Calu3 (cell line): ENCODE measurements around the gene ACKR3. TPM values are rescaled to one million over a fixed set of nuclear protein-coding genes. Genes with fewer than 3 reads are reported as not detected.

Experiments
- BruUV-seq: library from RNA; stranded (reverse); fragments of 400-500 nt; replicated peaks from 2 replicates; lab custom pipeline; 2021; lab: Mats Ljungman, UMichigan
- CTCF ChIA-PET: fragments of 300-600 bp; sonication (Branson Sonifier 250); formaldehyde crosslinking; loops from one replicate; lab custom pipeline; 2022; ENCODE audit warnings: antibody characterized with exemption; lab: Charles Lee
- DNase-seq: peaks from one replicate; pipeline ENCODE4 v3.0.0; 2022
- H3K27ac Mint-ChIP-seq: one replicate; pipeline ENCODE4 v1.8.0; 2022; ENCODE audit warnings: mixed read lengths; ENCODE audit not compliant: unreplicated experiment
- H3K27me3 Mint-ChIP-seq: one replicate; pipeline ENCODE4 v1.8.0; 2022; ENCODE audit warnings: mixed read lengths; ENCODE audit not compliant: unreplicated experiment
- H3K36me3 Mint-ChIP-seq: one replicate; pipeline ENCODE4 v1.8.0; 2022; ENCODE audit warnings: mild to moderate bottlenecking, moderate library complexity, mixed read lengths; ENCODE audit not compliant: insufficient read depth, unreplicated experiment
- H3K4me1 Mint-ChIP-seq: one replicate; pipeline ENCODE4 v1.8.0; 2022; ENCODE audit warnings: mild to moderate bottlenecking, low read depth, mixed read lengths; ENCODE audit not compliant: unreplicated experiment
- H3K4me3 Mint-ChIP-seq: one replicate; pipeline ENCODE4 v1.8.0; 2022; ENCODE audit warnings: mild to moderate bottlenecking, low read depth, moderate library complexity, mixed read lengths; ENCODE audit not compliant: unreplicated experiment
- H3K9me3 Mint-ChIP-seq: one replicate; pipeline ENCODE4 v1.8.0; 2022; ENCODE audit warnings: low read depth, mixed read lengths; ENCODE audit not compliant: unreplicated experiment
- CTCF ChIP-seq: fragments of 200-600 bp; IDR thresholded peaks from one replicate; pipeline ENCODE4 v1.8.0; 2022; ENCODE audit warnings: antibody characterized with exemption; ENCODE audit not compliant: unreplicated experiment
- intact Hi-C: fragments of 100-400 bp; cut with micrococcal nuclease; formaldehyde crosslinking; loops from one replicate; pipeline ENCODE4 v1.10.0; 2022; ENCODE audit not compliant: unreplicated experiment
- total RNA-seq: library from RNA; stranded (reverse); gene quantifications from 2 replicates; pipeline ENCODE4 v1.2.3, GENCODE V29; 2022

The ACKR3 gene
- total RNA-seq, 1 experiment from 2014 or later, result 8.8 TPM

GRCh38 chr2:236551471-236552211 is 18.0 kb upstream of the ACKR3 start:
- H3K27me3 Mint-ChIP-seq, result no peaks in the 10 kb centered on the region
- CTCF ChIA-PET, result no interaction called here
- H3K4me1 Mint-ChIP-seq, result peaks cover 2% of the 10 kb centered on the region
- H3K4me3 Mint-ChIP-seq, result no peak overlapping the region
- no peak for TF ChIP-seq CTCF
- BruUV-seq, result no TSS peak
- intact Hi-C loops, result no loop called here
- no peak overlapping the region for H3K27ac Mint-ChIP-seq
- H3K36me3 Mint-ChIP-seq, result no peaks in the 10 kb centered on the region
- H3K9me3 Mint-ChIP-seq, result peaks cover 4% of the 10 kb centered on the region
- no peak for DNase-seq

- Mint-ChIP-seq H3K27ac (no peak overlapping the region), H3K27me3 (no peaks in the 10 kb centered on the region), H3K36me3 (peaks cover 5% of the 10 kb centered on the region), H3K9me3 (peaks cover 4% of the 10 kb centered on the region), H3K4me3 (no peak overlapping the region), H3K4me1 (peaks cover 7% of the 10 kb centered on the region)
- no TSS peak for BruUV-seq
- CTCF ChIA-PET, result no interaction called here
- TF ChIP-seq CTCF, result no peak
- DNase-seq, result no peak
- intact Hi-C loops, result no loop called here
These were observed 17.4 kb upstream of the ACKR3 start for GRCh38 chr2:236552212-236552542.

GRCh38 chr2:236552581-236553363 is 16.9 kb upstream of the ACKR3 start:
- no peak overlapping the region for H3K27ac Mint-ChIP-seq
- H3K4me1 Mint-ChIP-seq, result peaks cover 13% of the 10 kb centered on the region
- H3K9me3 Mint-ChIP-seq, result peaks cover 2% of the 10 kb centered on the region
- H3K4me3 Mint-ChIP-seq, result no peak overlapping the region
- DNase-seq, result no peak
- TF ChIP-seq CTCF, result no peak
- BruUV-seq, result no TSS peak
- peaks cover 8% of the 10 kb centered on the region for H3K36me3 Mint-ChIP-seq
- intact Hi-C loops, result no loop called here
- CTCF ChIA-PET, result no interaction called here
- no peaks in the 10 kb centered on the region for H3K27me3 Mint-ChIP-seq

GRCh38 chr2:236553522-236553921 is 16.1 kb upstream of the ACKR3 start:
- Mint-ChIP-seq H3K27ac (no peak overlapping the region), H3K27me3 (no peaks in the 10 kb centered on the region), H3K4me1 (peaks cover 21% of the 10 kb centered on the region), H3K9me3 (no peaks in the 10 kb centered on the region), H3K4me3 (no peak overlapping the region), H3K36me3 (peaks cover 16% of the 10 kb centered on the region)
- intact Hi-C loops, result no loop called here
- no peak for TF ChIP-seq CTCF
- CTCF ChIA-PET, result no interaction called here
- BruUV-seq, result no TSS peak
- DNase-seq, result no peak
